HUDEP-2 (cell line): ENCODE measurements around the gene SIAH3.
A peak's percentile ranks its signal among the peaks of the same experiment; 100 is the strongest.

Experiments used
- DNase-seq, 76 experiments: peaks; one replicate each; lab custom pipeline; 2025; ENCODE audit not compliant: unreplicated experiment in 76 of 76; lab: John Stamatoyannopoulos, UW

The SIAH3 gene

DNA sequence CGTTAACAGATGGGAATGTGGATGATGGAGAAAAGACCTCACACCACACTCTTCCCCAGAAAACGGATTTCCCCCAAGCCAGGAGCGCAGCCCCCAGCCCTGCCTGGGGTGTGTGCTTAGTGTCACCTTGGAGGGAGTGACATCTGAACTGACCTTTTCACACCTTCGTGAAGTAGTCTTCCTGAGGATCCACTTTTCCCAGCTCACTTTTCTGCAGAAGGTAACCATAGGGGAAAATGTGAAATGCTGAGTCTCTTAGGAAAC, 26.2 kb downstream of the SIAH3 start:
- DNase-seq, result no peak

DNA sequence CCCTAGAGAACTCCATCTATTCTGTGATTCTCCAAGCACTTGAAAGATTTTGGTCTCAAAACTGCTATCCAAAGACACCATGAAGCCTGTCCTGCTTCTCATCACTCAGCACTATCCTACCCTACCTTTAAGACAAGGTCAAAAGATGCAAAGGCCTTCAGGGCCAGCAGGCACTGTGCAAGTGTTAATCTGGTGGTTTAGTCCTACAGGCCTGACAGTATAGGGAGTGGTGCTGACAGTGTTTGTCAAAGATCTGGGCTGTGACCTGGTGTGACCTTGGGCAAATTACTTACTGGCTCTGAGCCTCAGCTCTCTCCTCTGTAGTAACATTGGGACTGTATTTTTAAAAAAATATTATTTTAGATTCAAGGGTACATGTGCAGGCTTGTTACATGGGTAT, 28.0 kb downstream of the SIAH3 start:
- DNase-seq, result peak in 3 of 76 experiments; percentile 3 to 16 (median 7)

DNA sequence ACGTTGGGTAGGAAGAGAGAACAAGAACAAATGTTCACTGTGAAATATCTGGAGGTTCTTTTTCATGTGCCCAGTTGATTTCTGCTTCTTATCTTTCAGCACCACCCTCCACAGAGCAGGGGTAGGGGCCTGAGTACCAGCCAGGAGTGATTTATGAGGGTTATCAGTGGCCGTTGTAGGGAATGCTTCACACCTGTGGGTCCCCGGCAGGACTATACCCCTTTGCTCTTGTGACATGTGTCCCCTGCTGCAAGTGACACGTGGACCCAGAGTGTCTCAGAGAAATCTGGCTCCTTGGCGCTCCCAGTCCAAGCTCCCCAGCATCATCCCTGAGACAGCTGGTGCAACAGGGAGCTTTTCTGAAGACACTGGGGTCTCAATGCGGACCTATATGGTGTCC, 29.7 kb downstream of the SIAH3 start:
- DNase-seq, result no peak

DNA sequence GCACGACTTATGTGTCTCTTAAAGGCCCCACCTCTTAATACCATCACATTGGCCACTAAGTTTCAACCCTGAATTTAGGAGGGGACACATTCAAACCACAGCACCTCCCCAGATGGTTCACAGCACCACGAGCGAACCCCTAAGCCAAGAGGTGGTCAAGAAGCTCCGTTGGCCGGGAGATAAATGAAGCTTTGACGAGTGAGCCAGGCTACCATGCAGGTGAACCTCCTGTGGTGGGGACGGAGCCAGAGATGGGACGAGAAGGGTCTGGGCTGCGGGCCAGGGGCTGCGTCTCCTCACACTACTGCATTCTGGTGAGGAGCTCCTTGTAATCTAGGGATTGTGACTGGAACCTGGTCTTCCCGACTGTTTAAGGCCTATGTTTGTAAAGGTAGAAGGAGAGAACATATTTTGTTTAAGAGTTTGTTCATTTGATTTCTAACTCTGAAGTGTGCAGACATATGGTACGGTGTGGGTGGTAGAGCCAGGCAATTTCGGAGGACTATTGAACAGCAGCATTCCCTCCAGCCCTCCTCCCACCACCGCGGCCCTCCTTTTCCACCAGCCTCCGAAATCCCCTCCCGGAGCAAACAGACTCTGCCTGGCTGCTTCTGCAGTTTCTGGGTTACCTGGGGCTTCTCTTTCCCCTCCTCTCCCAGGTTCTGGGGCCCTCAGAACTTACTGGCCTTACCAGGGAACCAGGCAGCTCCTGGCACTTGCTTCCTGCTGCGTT, 31.3 kb downstream of the SIAH3 start:
- DNase-seq, result no peak

DNA sequence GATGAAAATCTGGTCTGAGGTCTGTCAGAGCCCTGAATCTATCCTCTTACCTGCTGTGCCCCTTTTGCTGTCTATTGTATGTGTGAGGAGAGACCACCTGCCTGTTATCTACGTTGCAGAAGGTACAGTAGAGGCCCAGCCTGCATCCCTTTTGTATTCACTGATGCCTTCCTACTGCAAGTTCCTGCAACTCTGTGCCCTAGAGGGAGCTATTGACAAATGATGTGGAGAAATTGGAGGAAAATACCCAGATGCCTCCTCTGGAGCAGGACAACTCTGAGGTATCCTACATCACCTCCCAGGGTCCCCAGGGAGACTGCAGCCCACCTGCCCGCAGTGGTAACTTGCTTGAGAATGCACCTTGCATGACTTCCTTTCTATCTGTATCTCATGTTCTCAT, 33.7 kb downstream of the SIAH3 start:
- DNase-seq, result no peak

DNA sequence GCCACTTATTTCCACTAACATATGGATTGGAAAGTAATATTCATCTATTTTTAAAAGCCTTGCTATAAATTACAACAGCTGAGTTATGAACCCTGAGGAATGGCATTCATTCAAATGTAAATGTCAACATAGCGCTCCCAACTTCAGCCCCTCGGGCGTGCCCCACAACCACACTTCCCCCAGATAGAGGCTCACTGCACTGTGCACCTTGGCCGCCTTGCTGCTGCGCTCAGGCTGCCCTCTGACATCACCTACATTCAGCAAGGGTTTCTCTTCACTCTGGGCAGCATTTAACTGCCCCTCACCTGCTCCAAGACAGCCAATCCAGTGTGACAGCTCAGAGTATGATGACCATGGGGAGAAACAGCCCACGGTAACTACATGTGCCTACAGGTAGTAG, 35.1 kb downstream of the SIAH3 start:
- DNase-seq, result no peak

DNA sequence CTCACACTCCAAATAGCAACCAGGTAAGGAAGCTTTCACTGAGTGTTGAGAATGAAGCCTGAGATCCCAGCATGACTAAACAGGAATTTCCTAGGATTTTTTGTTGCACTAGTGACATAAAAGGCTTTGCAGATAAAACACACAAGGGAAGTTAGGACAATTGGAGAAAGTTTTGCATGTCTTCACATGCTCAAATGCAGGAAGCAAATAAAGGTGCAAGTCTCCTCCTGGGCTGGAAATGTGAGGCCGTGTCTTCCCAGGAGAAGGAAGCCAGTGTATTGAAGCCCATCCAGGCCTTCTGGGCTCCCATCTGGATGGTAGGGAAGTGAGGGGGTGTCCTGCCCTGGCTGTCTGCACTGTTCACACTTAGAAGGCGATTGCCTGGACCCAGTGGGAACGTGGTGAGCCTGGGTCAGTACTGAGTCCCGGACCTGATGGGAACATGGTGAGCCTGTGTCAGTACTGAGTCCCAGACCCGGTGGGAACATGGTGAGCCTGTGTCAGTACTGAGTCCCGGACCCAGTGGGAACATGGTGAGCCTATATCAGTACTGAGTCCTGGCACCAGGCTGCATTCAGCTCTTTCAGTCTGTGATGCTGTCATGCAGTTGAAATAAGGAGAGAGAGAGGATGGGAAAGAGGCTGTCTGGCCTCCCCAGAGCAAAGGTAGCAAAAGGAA, 38.7 kb downstream of the SIAH3 start:
- DNase-seq, result no peak

DNA sequence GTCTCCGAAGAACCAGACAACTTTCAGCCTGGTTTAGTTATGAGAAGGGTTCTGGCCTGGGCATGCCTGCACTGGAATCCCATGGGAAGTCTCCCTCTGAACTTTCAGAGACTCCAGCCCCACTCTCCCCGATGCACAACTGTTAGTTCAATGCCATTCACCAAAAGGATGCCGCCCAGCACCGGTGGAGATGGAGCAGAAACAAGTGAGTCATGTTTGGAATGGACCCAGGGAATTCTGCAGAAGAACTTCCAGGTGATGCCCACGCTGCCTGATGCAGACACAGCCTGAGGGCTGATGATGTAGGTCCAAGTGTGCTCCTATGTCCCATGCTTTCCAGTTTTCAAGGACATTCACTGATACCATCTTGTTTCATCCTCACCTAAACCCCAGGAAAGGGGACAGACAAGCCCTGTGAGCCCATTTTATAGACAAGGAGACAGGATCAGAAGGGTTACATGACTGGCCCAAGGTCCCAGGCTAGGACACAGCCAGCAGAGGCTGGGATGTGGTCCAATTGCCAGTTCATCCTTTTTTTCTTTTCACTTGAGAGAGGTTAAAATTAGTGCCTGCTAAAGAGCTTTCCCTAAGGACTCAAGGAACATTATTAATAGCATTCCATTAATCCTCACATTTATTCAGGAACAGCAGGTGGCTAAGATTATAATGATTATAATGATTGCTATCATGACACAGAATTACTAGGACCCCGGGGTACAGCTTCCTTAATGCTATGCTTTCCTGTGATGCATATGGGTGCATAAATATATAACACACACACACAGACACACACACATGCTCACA, 39.5 kb downstream of the SIAH3 start:
- no peak for DNase-seq

DNA sequence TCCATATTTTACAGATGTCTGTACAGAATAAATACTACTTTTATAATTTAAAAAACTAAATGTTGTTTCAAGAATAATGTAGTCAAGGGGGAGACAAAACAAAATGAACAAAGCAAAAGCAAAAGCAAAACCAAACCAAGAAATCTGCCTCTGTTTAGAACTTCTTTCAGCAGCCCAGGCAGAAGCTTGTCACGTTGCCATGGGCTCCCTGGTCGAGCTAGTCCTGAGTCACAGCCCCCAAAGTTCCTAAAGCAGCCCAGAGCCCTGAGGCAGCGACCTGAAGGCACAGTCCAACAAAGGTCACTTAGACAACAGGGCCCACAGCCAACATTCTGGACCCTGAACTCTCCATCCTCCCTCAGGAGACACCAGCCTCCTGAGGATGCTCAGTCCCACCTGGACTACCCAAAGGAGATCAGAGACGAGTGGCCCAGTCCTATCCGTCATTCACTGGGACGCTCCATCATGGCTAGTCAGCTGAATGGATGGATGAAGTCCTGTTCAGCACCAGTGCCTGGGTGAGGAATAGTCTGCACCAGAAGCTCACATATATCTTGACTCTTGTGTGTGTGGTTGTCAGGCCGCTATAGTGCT, 41.7 kb downstream of the SIAH3 start:
- no peak for DNase-seq

DNA sequence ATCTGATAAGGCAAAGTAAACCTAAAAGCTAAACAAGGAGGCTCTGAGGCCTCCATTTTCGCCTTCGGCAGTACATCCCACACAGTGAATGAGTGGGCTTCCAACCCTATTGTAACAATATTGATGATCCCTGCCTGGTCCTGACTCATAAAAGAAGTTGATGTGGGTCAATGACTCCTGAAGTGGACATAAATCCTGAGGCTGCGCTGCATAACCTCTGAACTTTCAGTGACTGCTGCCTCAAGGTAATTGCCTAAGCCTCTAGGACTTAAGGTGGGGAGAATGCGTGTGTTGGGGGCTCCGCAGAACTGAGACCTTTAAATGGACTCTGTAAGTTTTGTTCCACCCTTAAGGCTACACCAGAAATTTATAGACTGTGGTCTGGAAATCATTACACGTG, 42.6 kb downstream of the SIAH3 start:
- DNase-seq, result no peak

DNA sequence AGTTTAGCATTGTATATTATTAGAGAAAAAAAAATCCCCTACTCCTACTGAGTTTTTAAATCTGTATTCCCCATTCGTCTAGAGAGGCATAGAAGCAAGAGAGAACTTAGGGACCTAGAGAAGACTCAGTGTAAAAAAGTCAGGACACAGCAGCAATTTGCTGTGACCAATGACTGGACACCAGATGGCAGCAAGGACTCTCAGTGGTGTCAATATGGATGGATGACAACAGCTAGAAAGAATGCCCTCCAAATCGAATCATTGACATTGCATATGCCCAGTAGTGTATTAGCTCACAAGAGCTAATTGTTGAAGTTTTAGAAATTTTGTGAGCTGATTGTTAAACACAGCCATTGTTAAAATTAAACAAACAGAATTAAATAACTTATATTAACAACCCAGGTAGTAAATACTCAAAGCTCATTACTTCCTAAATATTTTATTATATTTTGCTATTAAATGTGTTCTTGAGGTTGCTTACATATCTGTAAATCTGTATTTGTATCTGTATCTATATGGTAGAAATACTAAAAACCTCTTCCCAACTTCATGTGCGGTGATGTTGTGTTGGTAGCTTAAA, 43.9 kb downstream of the SIAH3 start:
- peak in 24 of 76 experiments; percentile 1 to 40 (median 8) for DNase-seq

DNA sequence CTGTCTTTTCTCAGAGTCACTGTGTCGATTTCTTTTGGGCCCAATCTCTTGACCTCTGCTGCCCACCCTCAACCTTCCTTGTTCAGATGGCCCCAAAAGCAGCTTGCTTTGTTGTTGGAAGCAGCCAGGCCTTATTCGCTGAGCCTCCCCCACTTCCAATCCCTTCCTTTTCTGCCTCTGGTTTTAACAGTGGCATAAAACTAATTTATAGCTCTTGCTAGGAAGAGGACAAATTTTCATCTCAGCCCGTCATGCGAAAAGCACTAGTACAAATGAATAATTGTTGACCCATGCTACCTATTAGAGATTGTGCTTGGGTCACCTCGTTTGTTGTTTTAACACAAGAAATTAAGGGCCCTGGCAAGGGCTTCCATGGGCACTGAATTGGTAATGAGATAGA, 51.1 kb downstream of the SIAH3 start:
- DNase-seq, result no peak

DNA sequence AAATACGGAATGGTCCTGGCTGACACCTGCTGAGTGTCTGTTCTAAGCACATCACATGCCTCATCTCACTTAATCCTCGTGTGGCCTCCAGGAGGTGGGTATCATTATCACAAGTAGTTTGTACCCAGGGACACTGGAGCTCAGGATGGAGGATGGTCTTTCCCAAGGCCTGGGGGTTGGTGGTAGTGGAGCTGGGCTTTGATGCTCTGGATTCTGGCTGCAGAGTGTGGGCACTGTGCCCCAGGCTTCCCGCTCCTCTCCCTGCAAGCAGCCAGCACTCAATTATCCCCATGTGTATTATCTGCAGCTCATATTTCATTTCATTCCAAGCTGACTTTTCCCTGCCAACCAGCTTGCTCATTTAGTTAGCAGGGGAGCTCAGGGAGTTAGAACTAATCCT, 52.1 kb downstream of the SIAH3 start:
- no peak for DNase-seq

DNA sequence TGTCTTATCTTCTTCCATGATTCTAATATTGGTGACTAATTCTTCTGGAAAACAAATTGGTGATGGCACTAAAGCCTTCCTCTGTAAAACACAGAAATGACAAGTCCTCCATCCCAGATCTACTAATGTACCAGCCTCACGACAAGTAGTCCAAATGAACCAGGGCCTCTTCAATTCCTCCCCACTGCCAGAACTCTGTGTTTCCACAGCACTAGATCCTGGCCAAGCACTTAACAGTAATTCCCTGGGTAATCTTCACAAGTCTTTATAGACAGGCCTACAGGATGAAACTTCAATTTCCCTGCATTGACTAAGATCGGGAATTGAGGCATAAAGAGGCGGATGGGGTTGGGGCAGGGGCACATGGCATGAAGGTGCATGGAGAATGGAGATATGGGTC, 52.7 kb downstream of the SIAH3 start:
- no peak for DNase-seq

DNA sequence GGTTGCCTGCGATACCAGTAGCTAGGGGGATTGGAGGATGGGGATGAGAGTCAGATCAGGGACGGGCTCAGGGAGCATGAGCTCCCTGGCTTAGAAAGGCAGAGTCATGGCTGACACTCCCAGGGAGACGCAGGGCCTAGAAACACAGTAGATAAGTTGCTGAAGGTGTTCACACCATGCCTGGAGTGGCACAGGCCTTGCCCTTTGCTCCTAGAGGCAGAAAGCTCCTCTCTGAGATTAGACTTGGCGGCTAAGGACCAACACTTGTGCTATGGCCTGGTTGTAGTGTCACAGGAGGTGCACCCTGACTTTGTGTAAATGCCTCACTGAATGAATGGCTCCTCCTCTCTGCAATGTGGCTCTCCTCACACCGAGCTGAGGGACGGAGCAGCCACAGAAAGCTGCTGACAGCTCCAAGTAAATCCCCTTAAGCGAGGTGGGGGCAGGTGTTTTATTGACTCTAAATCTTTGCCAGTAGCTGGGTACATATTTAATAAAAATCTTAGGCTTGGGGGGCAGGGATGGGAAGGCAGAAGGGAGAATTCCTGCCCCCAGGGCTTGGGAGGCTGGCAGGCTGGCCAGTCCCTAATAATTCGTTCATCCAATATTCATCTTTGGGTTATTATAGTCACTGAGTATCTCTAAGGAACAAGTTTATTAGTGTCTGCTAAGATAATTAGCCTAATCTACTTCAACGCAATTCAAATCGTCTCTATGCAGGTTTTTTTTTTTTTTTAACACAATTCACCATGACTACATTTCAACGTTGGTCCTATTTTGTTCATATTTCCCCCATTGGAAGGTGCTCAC, 54.9 kb downstream of the SIAH3 start:
- DNase-seq, result no peak

DNA sequence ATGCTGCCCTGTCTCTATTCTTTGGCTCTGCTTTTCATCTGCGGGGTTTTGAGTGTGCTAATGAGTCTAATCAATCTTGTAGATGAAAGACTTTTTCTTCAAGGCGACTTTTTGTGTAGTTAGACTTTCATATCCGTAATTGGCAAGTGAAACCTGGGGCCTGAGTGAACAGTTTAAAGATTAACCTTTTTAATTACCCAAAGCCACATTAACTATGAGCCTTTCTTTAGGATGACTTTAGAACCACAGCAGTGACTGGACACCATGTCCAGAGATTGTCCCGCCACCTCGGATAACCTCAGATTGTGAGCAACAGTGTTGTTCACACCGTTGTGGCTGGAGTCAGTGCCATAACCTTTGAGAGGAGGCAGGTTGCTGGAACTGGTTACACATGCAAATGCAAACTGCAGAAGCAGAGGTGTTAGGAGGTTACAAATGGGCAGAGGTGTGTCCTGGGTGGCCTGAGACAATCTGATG, 58.7 kb downstream of the SIAH3 start:
- no peak for DNase-seq

DNA sequence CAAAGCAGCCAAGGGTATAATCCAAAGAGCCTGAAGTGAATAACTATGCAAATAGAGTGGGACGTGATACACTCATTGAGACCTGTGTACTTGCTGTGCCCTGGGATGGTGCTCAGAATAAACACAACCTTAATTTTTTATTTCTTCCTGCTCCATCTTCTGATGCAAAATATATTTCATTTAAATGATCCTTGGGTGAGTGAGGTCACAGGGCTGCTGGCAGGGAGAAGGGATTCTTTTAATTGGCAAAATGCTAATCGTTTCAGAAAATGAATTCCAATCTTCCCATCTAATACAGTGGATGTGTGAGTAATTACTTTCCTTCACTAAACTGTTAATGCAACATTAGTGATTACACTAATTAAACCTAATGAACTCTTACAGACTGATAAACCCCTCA, 63.5 kb downstream of the SIAH3 start:
- no peak for DNase-seq

DNA sequence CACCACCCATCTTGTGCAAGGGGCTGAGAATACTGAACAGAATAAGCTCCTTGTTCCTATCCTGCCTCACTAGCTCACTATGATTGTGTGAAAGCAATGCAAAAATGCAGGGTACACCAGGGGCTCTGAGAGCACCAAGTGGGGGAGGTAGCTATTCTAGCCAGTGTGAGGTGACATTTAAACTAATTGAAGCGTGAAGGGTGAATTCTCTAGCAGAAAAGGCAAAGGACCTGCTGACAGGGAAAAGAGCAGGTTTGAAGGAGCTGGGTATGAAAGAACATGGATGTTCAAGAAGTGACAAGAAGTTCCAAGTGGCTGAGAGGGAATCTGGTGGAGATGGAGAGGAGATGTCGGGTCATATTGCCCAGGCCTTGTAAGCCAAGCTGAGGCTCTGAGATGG, 64.2 kb downstream of the SIAH3 start:
- no peak for DNase-seq

DNA sequence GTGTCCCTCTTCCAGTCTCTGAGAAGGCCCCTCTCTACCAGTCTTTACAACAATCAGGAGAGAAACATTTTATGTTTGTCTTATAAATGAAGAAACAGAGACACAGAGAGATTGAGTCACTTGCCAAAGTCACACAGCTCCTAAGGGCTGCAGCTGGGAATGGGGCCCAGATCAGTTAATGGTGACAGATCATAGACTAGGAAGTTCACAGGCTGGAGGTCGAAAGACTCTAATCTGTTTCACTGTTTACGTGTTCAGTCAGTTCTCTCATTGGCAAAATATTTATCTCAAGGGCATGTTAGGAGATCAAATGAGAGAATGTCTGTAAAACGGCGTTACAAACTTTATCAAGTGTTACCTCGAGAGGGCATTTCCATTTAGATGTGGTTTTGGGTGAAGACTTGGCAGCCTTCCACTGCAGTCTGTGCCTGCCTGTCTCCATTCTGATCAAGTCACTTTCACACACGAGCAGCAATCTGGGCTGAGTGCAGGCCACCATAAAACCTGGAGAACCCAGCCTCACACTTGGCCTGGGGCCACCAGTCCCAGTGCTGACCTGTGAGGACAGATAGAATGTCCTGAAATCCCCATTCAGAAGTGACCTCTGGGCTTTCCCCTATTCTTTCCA, 65.1 kb downstream of the SIAH3 start:
- DNase-seq, result no peak
